H1 (cell line): Measurements from ENCODE around the gene TPSD1.

Experiments used
- CHD2 ChIP-seq: IDR thresholded peaks from 2 replicates; pipeline ENCODE4 v1.6.1; 2012; ENCODE audit warnings: low read length, improper control_type of control experiment
- CTCF ChIP-seq, 3 experiments: IDR thresholded peaks; 1 replicate in 2 of 3; 2 replicates in 1 of 3; pipeline versions ENCODE4 v1.5.1 to v1.6.1; 2011; ENCODE audit warnings: low read length in 3 of 3, mild to moderate bottlenecking in 3 of 3, inconsistent platforms in 2 of 3, low read depth in 1 of 3, moderate library complexity in 1 of 3; ENCODE audit not compliant: insufficient read depth in 1 of 3; ENCODE audit errors: control extremely low read depth in 1 of 3
- EGR1 ChIP-seq: IDR thresholded peaks from 2 replicates; pipeline ENCODE4 v1.6.1; 2011; ENCODE audit warnings: low read depth, low read length, borderline replicate concordance
- KDM5A ChIP-seq: fragments of 200-600 bp; IDR thresholded peaks from 2 replicates; pipeline ENCODE4 v1.7.1; 2012; ENCODE audit warnings: mild to moderate bottlenecking, low read length, inconsistent platforms, mixed read lengths
- MAX ChIP-seq: IDR thresholded peaks from 2 replicates; pipeline ENCODE4 v1.6.1; 2012; ENCODE audit warnings: inconsistent platforms
- POLR2A ChIP-seq, 2 experiments: IDR thresholded peaks; 1 replicate in 1 of 2; 2 replicates in 1 of 2; pipeline ENCODE4 v1.6.1; 2011; ENCODE audit warnings: low read depth in 2 of 2, low read length in 2 of 2, mild to moderate bottlenecking in 2 of 2; ENCODE audit errors: control extremely low read depth in 1 of 2
- RFX5 ChIP-seq: IDR thresholded peaks from 2 replicates; pipeline ENCODE4 v1.6.1; 2011; ENCODE audit warnings: low read depth, low read length, improper control_type of control experiment, borderline replicate concordance
- SIN3A ChIP-seq, 2 experiments: IDR thresholded peaks in 1 of 2; conservative IDR thresholded peaks in 1 of 2; 2 replicates each; pipeline ENCODE4 v1.6.1; 2011 to 2012; ENCODE audit warnings: low read length in 2 of 2, improper control_type of control experiment in 1 of 2, low read depth in 1 of 2, mild to moderate bottlenecking in 1 of 2
- SP4 ChIP-seq: IDR thresholded peaks from 2 replicates; pipeline ENCODE4 v1.6.1; 2012; ENCODE audit warnings: low read length, inconsistent platforms
- TAF1 ChIP-seq: IDR thresholded peaks from 2 replicates; pipeline ENCODE4 v1.6.1; 2011; ENCODE audit warnings: mild to moderate bottlenecking, low read depth, low read length
- USF2 ChIP-seq: IDR thresholded peaks from 2 replicates; pipeline ENCODE4 v1.6.1; 2011; ENCODE audit warnings: low read length, improper control_type of control experiment

- no peak for TF ChIP-seq RFX5
- TF ChIP-seq EGR1 = no peak
- no peak for TF ChIP-seq KDM5A
- no peak for TF ChIP-seq SIN3A (conservative IDR thresholded peaks at IDR 0.05 in 1 of 2, IDR thresholded peaks at IDR 0.05 in 1 of 2; ENCODE audit: low read depth in 1 of 2, low read length in 2 of 2)
- TF ChIP-seq CTCF (IDR thresholded peaks at IDR 0.05; ENCODE audit: control extremely low read depth in 1 of 3, insufficient read depth in 1 of 3, low read depth in 1 of 3, low read length in 3 of 3) = no peak
- no peak for TF ChIP-seq TAF1
- no peak for TF ChIP-seq SP4
- TF ChIP-seq USF2 = no peak
- no peak for TF ChIP-seq POLR2A (IDR thresholded peaks at IDR 0.05; ENCODE audit: control extremely low read depth in 1 of 2, low read depth in 2 of 2, low read length in 2 of 2)
- TF ChIP-seq CHD2 = no peak
- no peak for TF ChIP-seq MAX
Measured at GRCh38 chr16:1218061-1218929, 37.6 kb upstream of the TPSD1 start.
